HG03469 (cell line): ENCODE data around the gene CLEC4M.
"Not testable (repeated sequence)": the region's sequence is repeated elsewhere in the genome, so short reads cannot be mapped to it uniquely, and the experiment has no call there.

Experiments
- ATAC-seq: cut with Tn5 transposase; IDR thresholded peaks from one replicate; pipeline ENCODE4 v1.9.1; 2021; ENCODE audit warnings: mild to moderate bottlenecking, moderate library complexity, moderate number of reproducible peaks; ENCODE audit not compliant: unreplicated experiment

The CLEC4M gene

DNA sequence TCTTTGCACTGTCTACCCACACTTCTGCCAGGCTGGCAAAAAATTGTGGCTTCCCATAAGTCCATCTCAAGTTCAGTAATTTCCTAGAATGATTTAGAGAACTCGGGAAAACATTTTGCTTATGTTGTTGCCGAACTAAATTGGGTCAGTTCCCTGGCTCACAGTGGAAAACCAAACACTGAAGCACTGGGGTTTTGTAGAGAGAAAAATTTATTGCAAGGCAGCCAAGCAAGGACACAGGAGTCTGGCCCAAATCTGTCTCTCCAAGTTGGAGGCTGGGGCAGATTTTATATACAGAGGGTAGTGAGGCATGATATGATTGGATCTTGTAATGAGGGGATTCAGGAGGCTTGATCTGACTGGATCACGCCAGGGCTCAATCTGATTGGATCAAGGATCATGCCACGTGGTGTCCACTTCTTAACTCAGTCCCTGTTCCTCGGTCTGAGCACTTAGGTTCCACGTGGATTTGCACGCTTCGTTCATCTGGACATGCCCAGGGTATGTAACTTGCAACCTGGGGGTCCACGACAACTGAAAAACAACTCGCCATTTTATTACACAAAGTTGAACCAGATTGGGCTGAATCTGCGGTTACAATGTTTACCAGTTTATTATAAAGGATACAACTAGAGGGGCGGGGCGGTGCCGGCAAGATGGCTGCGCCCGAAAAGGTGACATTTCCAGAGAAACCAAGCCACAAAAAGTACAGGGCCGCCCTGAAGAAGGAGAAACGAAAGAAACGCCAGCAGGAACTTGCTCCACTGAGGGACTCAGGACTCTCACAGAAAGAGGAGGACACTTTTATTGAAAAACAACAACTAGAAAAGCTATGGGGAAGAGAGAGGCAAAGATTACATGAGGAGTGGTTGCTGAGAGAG, 23.0 kb upstream of the CLEC4M start:
- no peak for ATAC-seq

DNA sequence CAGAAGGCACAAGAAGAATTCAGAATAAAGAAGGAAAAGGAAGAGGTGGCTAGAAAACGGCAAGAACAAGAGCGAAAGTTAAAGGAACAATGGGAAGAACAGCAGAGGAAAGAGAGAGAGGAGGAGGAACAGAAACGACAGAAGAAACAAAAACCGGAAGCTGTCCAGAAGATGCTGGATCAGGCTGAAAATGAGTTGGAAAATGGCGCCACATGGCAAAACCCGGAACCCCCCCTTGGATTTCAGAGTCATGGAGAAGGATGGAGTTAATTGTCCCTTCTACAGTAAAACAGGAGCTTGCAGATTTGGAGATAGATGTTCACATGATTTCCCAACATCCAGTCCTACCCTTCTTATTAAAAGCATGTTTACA, 22.4 kb upstream of the CLEC4M start:
- no peak for ATAC-seq

DNA sequence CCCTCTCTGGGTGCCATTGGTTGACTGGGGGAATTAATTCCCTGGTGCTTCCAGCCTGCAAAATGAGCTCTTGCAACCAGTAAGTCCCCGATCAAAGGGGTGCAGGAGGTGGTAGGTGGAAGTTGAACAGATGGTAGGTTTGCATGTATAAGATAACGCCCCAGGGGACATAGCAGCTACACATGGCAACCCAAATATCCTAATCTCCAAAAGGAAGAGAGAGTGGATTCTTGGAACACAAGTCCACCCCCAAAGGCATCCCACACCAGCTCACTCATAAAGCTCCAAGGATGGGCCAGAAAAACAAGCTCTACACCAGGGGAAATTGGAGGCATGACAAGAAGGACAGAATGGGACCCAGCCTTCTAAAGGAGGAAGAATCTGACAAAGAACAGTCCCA, 20.5 kb upstream of the CLEC4M start:
- ATAC-seq, result no peak

DNA sequence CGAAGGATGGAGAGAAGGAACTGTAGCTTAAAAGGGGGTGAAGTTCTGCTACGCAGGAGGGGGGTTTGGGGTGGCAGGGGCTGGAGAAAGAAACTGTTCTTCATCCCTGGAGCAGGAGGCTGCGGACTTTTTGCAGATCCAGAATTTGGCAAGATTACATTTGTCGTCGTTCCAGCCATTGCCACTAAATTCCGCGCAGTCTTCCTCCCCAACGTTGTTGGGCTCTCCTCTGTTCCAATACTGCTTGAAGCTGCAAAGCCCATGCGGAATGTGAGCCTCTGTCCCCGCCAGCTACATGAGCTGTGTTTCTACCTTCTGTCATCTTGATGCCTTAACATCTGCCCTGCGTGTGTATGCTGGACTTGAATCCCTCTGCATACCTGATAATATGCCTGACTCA, 20.1 kb upstream of the CLEC4M start:
- ATAC-seq, result no peak

DNA sequence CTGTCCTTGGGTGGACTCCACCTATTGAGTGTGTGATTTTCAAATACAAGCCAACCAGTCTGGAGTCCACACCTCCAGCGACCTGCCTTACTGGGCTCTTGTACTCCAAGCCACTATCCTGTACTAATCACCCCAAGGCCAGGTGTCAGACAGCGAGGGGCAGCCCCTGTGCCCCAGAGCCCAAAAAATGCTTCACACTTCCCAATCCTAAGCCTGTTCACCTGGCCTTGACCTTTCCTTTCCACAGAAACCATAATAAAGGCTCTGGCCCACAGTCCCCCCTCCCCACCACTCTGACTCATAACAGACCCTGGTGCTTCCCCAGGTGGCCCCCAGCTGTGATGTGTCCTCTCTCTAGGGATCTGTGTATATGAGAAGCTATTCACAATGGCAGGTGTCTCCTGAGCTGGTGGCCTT, 19.6 kb upstream of the CLEC4M start:
- no peak for ATAC-seq

DNA sequence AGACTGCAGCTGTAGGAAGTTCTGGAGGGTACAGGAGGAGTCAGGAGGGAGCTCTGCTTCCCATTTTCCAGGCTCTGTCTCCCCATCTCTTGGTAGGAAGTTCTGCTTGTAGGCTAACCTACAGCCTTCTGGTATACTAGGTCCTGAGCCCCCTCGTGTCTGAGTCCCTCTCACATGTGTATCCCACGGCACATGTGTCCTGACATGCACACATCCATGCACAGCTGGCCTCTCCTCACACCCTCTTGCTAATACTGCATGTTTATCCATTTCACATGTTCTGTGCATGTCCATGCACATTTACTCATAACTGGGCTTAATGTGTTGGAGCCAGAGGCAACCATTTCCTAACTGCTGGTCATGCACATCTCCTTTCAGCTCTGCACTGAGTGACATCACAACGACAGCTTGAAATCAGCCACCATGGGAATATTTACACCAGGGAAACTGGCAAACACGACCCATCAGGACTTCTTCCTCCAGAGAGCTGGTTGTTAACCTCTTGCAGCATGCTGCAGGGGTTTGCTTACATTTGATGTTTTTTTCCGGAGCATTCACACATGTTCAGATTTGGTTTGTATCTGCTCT, 18.8 kb upstream of the CLEC4M start:
- no peak for ATAC-seq

DNA sequence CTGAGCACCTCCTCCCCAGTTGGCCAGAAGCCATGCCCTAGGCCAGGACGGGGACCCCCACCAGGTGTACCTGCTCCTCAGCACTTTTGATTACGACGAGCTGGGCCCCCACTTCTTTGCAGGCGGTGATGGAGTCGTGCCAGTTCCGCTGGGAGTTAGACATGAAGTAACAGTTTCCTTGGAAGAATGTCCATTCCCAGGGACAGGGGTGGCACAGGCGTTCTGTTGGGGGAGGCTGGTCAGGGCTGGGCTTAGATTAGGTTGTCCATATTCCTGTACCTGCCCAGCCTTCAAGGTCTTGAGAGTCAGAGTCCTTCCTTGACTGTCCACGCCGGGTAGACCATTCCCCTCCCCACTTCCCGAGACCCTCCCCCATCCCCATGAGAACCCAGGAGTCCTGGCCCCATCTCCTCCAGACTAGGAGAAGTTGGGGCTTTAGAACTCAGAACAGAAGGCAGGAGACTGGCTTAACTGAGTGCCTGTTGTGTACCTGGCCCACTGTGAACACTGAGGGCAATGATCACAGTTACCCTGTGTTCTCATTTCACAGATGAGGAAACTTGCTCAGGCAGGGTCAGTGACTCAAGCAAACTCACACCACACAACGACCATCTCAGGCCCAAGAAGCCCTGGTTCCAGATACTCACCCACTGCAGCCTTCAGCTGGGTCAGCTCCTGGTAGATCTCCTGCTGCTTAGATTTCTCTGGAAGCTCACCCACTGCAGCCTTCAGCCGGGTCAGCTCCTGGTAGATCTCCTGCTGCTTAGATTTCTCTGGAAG, 18.0 kb upstream of the CLEC4M start:
- no peak for ATAC-seq

DNA sequence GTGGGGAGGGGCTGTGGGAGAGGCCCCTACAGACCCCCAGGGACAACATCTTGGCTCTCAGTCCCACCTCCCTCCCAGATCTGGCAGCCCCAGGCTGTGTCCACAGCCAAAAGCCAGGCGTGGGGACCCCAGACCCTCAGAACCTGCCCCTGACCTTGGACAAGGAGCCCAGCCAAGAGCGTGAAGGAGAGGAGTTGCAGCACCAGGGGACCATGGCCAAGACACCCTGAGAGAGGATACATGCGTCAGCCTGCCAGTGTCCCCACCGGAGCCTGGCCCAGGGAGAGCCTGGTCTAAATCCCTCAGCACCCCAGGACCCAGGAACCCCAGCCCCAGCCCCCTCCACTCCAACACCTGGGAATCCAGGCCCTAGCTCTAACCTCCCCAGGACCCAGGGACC, 16.7 kb upstream of the CLEC4M start:
- not testable (repeated sequence) for ATAC-seq

DNA sequence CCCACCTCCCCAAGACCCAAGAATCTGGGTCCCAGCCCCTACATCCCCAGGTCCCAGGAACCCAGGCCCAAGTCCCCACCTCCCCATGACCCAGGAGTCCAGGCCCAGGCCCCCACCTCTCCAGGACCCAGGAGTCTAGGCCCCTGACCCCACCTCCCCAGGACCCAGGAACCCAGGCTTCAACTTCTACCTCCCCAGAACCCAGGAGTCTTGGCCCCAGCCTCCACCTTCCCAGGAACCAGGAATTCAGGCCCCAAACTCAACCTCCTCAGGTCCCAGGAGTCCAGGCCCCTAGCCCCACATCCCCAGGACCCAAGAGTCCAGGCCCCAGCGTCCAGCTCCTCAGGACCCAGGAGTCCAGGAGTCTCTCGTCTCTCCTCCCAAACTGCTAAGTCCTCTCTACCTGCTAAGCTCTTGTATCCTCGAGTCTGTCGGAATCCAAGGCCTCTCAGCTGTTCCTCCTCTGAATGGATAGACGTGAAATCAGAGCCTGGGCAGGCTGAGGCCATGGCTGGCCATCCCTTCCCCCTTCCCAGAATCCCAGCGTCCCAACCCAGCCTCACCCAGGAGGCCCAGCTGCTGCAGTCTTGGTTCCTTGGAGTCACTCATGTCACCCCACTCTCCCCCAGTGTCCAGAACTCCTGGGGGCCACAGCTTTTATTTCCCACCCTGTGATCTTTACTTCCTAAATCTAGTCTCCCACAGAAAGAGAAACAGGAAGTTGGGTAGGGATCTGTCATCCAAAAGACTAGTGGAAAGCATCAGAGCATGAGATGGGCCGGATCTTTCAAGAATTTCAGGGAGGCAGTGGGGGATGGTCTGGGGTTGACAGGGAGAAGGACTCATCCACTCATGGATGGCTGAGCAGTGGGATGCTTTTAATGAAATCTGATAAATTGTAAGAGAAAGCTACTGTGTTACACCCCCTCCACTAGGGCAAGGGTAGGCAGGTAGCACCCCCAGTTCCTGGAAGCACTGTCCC, 15.8 kb upstream of the CLEC4M start, which contains the start of gene CD209:
TSS of gene CD209 (minus strand) at position 632 of the 982 bp plus-strand sequence. CDS start at position 609, 23 bp downstream.
- ATAC-seq, result no peak

DNA sequence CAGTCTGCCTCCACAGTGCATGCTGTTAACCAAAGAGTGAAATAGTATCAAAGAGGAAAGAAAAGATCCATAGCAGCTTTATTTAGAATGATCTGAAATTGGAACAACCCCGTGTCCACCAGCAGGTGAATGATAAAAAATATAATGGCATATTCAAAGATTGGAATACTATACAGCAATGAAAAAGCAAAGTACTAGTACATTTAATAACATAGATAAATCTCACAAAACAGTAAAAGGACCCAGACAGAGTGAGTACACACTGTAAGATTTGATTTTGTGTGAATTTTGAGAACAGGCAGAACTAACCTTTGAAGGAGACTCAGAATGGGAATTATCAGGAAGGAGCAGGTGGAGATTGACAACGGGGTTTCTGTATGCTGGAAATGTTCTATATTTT, 14.9 kb upstream of the CLEC4M start:
- ATAC-seq, result no peak

DNA sequence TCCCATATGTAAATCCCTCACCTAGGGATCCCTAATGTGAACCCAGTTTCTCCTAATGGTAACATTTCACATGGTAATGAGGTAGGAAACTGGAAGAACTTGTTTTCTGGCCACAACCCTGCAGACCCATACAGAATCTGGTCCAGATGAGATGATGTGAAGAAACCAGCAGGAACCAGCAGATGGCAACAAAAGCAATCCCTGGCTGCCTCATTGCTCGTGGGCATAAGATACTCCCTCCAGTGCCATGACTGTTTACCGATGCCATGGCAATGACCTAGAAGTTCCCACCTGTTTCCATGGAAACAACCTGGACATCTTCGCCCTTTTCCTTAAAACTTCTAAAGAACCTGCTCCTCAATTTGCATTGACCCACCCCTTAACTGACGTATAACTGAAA, 14.3 kb upstream of the CLEC4M start:
- ATAC-seq, result no peak

DNA sequence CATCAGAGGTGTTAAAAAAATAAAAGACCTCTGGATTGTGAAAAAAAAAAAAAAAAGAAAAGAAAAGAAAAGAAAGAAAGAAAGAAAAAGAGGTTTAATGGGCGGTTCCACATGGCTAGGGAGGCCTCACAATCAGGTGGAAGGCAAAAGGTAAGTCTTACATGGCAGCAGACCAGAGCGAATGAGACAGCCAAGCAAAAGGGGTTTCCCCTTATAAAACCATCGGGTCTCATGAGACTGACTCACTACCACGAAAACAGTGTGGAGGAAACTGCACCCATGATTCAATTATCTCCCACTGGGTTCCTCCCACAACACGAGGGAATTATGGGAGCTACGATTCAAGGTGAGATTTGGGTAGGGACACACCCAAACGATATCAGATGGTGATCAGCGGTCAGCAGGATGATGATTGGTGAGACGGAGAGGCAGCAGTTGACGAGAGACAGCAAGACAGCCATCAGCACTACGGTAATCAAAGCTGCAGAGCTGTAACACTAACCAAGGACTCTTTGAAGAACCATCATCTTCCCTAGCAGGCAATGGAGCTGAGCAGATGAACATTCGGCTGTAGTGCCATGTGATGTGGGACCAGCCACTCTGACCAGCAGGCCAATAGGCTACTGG, 11.8 kb upstream of the CLEC4M start:
- no peak for ATAC-seq

DNA sequence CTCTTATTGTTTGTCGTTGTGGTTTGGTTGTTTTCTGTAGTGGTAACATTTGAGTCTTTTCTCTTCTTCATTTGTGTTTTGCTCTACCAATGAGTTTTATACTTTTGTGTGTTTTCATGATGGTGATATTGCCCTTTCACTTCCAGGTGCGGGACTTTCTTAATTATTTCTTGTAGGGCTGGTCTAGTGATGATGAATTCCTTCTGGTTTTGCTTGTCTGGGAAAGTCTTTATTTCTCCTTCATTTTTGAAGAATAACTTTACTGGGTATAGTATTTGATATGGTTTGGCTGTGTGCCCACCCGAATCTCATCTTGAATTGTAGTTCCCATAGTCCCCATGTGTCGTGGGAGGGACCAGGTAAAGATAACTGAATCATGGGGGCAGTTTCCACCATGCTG, 6.8 kb upstream of the CLEC4M start:
- no peak for ATAC-seq

DNA sequence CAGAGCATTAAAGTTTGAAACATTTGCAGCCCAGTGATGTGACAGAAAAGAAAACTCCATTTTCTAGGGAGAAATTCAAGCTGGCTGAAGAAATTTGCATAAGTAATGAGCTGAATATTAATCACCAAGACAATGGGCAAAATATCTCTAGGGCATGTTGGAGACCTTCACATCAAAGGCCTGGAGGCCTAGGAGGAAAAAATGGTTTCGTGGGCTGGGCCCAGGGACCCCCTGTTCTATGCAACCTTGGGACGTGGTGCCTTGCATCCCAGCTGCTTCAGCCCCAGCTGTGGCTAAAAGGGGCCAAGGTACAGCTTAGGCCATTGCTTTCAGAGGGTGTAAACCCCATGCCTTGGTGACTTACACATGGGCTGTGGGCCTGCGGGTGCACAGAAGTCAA, 5.7 kb upstream of the CLEC4M start:
- no peak for ATAC-seq

DNA sequence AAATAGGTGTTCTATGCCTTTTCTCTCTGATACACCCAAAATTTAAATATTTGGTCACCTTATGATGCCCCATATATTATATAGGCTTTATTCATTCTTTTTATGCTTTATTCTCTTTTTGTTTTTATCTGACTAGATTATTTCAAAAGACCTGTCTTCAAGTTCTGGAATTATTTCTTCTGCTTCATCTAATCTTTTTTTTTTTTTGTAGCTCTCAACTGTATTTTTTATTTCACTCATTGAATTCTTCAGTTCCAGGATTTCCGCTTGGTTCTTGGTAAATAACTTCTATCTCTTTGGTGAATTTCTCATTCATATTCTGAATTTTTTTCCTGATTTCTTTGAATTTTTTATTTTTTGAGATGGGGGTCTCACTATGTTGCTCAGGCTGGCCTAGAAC, 3.9 kb upstream of the CLEC4M start:
- no peak for ATAC-seq

DNA sequence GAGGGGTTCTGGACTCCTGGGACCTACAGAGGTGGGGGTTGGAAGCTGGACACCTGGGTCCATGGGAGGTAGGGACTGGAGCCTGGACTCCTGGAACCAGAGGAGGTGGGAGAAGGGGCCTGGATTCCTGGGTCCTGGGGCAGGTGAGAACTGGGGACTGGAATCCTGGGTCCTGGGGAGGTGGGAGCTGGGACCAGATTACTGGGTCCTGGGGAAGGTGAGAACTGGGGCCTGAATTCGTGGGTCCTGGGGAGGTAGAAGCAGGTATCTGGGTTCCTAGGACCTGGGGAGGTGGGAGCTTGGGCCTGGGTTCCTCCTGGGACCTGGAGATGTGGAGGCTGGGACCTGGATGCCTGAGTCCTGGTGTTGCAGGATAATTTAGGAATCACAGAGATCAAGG, 653 bp downstream of the CLEC4M start:
- ATAC-seq, result no peak

DNA sequence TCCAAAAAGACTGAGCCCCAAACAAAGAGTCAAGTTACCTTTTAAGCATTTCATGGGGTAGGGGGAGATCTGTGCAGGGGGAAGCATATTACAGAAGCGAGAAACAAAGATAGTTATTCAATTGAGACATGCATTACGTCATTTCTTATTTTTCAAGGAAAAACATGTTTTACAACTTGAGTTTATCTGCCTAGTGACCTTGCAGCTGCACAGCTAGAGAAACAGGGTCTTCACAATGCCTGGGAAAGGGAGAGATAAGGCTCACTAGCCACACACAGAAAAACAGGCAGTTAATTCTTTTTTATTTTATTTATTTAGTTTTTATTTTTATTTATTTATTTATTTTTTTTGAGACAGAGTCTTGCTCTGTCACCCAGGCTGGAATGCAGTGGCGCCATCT, 1.1 kb downstream of the CLEC4M start:
- not testable (repeated sequence) for ATAC-seq

DNA sequence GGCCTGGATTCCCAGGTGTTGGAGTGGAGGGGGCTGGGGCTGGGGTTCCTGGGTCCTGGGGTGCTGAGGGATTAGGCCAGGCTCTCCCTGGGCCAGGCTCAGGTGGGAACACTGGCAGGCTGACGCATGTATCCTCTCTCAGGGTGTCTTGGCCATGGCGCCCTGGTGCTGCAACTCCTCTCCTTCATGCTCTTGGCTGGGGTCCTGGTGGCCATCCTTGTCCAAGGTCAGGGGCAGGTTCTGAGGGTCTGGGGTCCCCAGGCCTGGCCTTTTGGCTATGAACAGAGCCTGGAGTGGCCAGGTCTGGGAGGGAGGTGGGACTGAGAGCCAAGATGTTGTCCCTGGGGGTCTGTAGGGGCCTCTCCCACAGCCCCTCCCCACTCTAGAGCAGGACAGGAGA, 2.0 kb downstream of the CLEC4M start:
- not testable (repeated sequence) for ATAC-seq

DNA sequence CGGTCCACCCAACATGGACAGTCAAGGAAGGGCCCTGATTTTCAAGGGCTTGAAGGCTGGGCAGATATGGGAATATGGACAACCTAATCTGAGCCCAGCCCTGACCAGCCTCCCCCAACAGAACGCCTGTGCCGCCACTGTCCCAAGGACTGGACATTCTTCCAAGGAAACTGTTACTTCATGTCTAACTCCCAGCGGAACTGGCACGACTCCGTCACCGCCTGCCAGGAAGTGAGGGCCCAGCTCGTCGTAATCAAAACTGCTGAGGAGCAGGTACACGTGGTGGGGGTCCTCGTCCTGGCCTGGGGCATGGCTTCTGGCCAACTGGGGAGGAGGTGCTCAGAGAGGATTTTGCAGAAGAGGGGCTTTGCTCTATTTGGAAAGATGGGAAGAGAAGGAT, 3.5 kb downstream of the CLEC4M start:
- ATAC-seq, result no peak

DNA sequence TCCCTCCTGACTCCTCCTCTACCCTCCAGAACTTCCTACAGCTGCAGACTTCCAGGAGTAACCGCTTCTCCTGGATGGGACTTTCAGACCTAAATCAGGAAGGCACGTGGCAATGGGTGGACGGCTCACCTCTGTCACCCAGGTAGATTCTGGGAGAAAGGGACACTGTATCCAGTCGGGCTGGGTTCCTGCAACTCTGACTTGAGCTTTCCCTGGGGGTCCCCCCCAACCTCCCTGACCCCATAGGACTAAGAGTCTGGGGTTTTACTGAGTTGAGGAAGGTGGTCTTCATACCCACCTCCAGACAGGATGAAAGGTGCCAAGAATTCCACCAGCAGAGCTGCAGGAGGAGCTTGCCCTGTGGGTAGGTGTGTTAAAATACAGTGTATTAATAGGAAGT, 4.4 kb downstream of the CLEC4M start:
- no peak for ATAC-seq
